ENCODE measurements around the gene CROCC2.
"Not testable (repeated sequence)": the region's sequence is repeated elsewhere in the genome, so short reads cannot be mapped to it uniquely, and the experiment has no call there.

CROCC2 gene

GRCh38 chr2:240970104-240970503 lies 64.0 kb downstream of the CROCC2 start:
- no peak overlapping the region for H3K4me3 ChIP-seq (ENCODE audit: low read depth, low read length)
- DNase-seq (ENCODE audit: low read depth), result no peak
- TF ChIP-seq, protein P1, sequence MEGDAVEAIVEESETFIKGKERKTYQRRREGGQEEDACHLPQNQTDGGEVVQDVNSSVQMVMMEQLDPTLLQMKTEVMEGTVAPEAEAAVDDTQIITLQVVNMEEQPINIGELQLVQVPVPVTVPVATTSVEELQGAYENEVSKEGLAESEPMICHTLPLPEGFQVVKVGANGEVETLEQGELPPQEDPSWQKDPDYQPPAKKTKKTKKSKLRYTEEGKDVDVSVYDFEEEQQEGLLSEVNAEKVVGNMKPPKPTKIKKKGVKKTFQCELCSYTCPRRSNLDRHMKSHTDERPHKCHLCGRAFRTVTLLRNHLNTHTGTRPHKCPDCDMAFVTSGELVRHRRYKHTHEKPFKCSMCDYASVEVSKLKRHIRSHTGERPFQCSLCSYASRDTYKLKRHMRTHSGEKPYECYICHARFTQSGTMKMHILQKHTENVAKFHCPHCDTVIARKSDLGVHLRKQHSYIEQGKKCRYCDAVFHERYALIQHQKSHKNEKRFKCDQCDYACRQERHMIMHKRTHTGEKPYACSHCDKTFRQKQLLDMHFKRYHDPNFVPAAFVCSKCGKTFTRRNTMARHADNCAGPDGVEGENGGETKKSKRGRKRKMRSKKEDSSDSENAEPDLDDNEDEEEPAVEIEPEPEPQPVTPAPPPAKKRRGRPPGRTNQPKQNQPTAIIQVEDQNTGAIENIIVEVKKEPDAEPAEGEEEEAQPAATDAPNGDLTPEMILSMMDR (IDR thresholded peaks at IDR 0.05; ENCODE audit: low read depth, low read length, missing control alignments), result no peak

GRCh38 chr2:240970816-240971215 lies 64.7 kb downstream of the CROCC2 start:
- TF ChIP-seq, protein P1 (IDR thresholded peaks at IDR 0.05; ENCODE audit: low read depth, low read length, missing control alignments), result no peak
- no peak for DNase-seq (ENCODE audit: low read depth)
- H3K4me3 ChIP-seq (ENCODE audit: low read depth, low read length), result no peak overlapping the region

- TF ChIP-seq, protein P1 (IDR thresholded peaks at IDR 0.05; ENCODE audit: low read depth, low read length, missing control alignments), result no peak
- no peak for DNase-seq (ENCODE audit: low read depth)
Measured at GRCh38 chr2:240972201-240972600, 66.1 kb downstream of the CROCC2 start.

GRCh38 chr2:240972636-240973521 lies 66.7 kb downstream of the CROCC2 start:
- TF ChIP-seq, protein P1 (IDR thresholded peaks at IDR 0.05; ENCODE audit: low read depth, low read length, missing control alignments), result no peak
- no peak overlapping the region for H3K4me3 ChIP-seq (ENCODE audit: low read depth, low read length)
- DNase-seq (ENCODE audit: low read depth), result no peak

More at GRCh38 chr2:240972201-240972600, 66.1 kb downstream of the CROCC2 start:
- no peak overlapping the region for H3K4me3 ChIP-seq (ENCODE audit: low read depth, low read length)

DNA sequence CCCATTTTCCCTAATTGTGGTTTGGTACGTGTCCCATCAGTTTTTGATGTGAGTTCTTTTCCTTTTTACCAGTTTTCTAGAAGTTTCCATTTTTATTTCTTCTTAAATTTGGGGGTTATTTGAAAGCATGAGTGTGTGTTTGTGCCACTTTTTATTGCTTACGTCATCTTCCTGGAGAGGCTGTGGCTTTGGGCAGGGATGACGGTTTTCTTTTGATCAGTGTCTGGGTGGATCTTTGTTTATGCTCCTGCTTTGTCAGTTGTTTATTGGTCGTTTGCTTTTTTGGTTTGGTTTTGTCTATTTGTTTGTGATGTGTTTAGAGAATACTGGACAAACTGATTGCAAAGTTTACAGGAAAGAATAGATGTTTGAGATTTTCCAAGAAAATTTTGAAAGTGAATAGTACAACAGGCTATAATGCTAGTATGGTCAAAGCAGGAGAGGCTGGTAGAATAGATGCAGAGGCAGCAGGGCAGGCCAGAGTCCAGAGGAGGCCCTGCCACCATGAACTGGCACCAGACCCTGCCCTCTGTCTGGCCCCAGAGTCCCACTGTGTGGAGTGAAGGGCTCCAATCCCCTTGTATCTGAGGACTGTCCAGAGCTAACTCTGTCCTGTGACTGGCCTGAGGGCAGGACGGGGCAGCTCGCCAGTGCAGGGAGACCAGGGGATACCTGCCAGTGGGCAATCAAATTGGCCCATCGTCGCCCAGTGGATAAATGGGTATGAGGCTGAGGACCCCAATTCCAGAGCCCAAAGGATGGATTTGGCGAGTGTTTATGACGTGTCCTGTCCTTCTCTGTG lies 68.8 kb downstream of the CROCC2 start:
- DNase-seq (ENCODE audit: low read depth), result no peak
- TF ChIP-seq, protein P1 (IDR thresholded peaks at IDR 0.05; ENCODE audit: low read depth, low read length, missing control alignments), result no peak
- no peak overlapping the region for H3K4me3 ChIP-seq (ENCODE audit: low read depth, low read length)

- not testable (repeated sequence) for DNase-seq (ENCODE audit: low read depth)
Measured at GRCh38 chr2:240975903-240976302, 69.8 kb downstream of the CROCC2 start.

DNA sequence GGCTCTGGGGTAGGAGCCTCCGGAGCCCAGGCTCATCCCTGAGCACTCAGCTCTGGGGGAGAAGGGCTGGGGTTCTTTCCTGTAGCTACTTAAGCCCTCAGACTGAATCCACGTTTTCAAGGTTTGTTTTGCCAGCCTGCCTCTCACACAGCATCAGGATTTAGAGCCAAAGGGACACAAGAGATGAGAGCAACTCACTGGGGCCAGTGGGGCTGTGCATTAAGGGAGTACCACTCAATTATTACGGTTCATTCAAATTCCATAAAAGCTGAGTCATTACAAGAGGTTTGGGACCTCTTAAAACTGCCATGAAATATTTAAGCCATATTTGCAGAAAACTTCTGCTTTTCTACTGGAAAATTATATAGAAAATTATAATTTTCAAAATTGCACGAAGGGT lies 75.1 kb downstream of the CROCC2 start:
- no peak overlapping the region for H3K4me3 ChIP-seq (ENCODE audit: low read depth, low read length)
- TF ChIP-seq, protein P1 (IDR thresholded peaks at IDR 0.05; ENCODE audit: low read depth, low read length, missing control alignments), result no peak
- DNase-seq (ENCODE audit: low read depth), result no peak

More at GRCh38 chr2:240975903-240976302, 69.8 kb downstream of the CROCC2 start:
- not testable (repeated sequence) for H3K4me3 ChIP-seq (ENCODE audit: low read depth, low read length)
